GM04504 (cell line): ENCODE measurements around the gene RBBP5.

Source experiments
- DNase-seq: peaks from one replicate; pipeline ENCODE4 v3.0.0-alpha.2; 2012; ENCODE audit warnings: low read depth

RBBP5 gene

GRCh38 chr1:205056956-205057568 lies 64.7 kb downstream of the RBBP5 start:
- DNase-seq = no peak

GRCh38 chr1:205056188-205056611 lies 65.6 kb downstream of the RBBP5 start:
- no peak for DNase-seq

GRCh38 chr1:205054013-205054412 lies 67.8 kb downstream of the RBBP5 start:
- DNase-seq = no peak

- DNase-seq = no peak
Observed at GRCh38 chr1:205053296-205053695, 68.5 kb downstream of the RBBP5 start.

DNA sequence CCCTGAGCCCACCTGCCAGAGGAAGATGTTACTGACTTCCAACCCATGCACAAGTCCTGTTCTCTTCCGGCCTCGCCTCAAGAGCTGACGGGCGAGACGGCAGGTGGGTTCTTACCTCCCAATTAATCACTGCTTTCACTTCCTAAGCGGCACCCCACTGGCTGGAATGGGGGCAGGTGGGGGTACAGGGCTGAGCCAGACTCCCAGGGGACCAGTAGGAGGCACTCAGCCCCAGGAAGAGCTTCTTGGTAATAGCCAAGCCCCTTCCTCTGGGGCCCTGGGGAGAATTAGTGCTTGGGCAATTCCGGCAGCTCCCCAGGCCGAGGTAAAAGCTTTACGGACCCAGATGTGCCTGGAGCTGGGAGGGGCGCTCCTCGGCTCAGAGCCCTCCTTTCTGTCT lies 69.1 kb downstream of the RBBP5 start:
- DNase-seq = no peak

DNA sequence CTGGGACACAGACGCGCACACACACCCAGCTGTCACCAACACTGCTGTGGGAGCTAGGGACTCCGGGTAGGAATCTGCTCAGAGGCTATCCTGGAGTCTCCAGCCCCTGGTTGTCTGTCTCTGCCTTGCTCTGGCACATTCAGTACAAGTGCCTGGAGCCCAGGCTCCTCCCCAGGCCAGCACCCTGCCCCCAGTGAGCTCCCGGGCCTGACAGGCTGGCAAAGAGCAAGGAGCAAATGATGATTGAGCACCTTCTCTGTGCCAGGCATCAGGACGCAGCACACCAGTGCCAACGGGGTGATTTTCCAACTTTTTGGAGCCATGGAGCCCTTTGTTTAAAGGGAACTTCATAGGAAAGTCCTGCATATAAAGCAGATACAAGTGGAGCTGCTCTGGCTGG lies 72.3 kb downstream of the RBBP5 start:
- no peak for DNase-seq

DNA sequence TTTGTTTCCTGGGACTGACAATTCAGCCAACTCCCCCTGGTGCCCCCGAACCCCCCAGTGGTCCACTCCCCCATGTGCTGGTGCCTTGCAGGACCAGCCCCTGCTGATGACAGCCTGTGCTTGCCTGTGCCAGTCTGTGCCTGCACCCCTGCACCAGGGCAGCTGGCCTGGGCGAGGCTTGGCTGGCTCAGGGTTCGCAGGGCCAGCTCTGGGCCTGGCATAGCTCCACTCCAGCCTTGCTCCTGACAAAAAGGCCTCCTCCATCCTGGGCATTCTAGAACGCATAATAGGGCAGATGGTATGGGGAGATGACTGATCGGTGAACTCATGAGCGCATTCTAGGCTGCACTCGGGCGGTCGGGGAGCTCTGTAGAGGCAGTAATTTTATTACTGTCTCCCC lies 73.4 kb downstream of the RBBP5 start:
- DNase-seq = no peak

DNA sequence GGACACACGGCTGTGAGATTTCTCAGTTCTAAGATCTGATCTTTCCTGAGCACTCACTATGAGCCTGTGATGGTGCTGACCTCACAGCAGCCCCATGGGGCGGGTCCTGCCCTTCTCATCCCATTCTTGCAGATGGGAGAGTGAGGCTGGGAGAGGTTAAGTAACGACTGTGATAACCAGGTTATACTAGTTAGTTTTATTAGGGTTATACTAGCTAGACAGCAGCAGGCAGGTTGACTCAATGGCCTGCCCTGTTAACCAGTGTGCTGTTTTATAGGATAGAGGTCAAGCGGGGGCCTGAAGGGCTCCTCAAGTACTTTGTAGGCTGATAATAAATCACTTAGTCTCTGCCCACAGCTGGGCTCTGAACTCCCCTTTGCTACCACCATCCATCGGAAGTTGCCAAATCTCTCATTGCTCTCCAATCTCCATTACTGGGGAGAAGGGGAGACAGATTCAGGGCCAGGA lies 74.0 kb downstream of the RBBP5 start:
- DNase-seq = no peak

DNA sequence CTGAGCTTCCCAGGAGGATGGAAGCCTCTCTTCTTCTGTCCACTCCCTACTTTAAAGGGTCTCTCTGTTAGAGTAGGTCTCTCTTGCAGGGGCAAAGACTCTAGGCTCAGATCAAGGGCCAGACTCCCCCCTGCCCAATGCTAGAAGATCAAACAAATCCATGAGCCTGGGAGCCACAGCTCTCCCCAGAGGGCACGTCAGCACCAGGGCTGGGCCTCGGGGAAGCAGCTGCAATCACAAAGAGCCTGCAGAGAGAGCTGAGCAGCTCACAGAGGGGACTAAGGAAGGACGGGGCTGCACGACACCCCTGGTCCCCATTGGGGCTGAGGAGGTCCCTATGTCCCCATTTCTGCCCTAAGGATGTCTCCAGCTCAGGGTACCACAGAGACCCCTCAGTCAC lies 74.9 kb downstream of the RBBP5 start:
- DNase-seq = no peak

DNA sequence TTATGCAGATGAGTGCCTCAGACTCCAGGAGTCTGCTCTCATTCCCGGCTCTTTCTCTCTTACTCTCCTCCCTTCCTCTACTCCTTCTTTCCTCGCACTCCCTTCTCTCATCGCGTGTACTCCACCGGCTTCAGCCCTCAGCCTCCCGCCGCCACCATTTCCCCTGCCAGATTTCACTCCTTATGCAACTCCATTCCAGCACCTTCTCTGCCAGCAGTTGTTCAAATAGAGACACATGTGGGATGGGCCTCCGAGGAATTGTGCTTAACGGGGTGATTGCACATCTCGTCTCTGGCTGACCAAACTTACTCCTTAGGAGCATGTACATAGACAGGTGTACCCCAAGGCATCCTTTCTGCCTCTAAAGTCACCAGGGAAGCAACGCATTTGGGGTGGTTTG lies 76.6 kb downstream of the RBBP5 start:
- no peak for DNase-seq

- no peak for DNase-seq
Observed at GRCh38 chr1:205044741-205045140, 77.0 kb downstream of the RBBP5 start.

- DNase-seq = no peak
Observed at GRCh38 chr1:205043866-205044265, 77.9 kb downstream of the RBBP5 start.

- no peak for DNase-seq
Observed at GRCh38 chr1:205042911-205043806, 78.6 kb downstream of the RBBP5 start, which contains the start of gene CNTN2. TSS of gene CNTN2 (plus strand) at chr1:205043212. CDS start at chr1:205053186, 9,974 bp downstream.

DNA sequence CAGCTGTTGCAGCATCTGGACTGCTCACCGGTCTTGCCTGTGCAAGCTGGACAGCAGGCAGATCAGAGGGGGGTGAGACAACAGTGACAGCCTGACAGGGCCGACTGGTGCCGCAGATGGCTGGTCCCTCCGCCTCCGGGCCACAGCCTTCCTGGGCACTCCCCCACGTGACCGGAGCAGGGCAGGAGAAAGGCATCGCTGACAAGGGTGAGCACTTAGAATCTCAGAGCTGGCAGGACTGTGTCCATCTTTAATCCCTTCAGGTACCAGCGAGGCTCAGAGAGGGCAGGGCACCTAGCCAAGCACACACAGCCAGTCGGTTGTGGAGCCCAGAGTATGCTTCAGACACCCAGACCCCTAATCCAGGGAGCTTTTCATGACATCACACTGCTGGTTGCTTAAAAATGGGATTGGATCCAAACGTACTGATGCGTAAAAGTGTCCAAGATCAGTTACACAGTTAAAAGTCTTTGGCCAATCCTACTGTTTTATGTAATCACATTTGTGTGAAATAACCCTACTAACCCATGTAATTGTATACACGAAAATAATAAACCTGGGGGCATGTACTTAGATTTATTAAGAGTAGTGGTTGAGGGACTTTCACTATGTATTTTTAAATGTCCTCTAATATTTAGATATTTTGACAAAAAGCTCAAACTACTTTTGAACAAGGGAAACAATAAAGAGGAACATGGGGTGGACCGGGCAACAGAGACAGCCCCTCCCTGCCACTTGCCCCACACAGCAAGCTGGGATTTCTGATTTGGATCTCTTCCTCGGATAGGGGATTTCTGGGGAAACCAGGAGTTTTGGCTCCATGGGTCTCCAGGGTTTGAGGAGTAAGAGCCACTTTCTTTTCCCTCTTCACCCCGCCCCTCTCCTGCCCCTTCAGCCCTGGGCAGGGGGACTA lies 79.5 kb downstream of the RBBP5 start:
- DNase-seq = no peak

DNA sequence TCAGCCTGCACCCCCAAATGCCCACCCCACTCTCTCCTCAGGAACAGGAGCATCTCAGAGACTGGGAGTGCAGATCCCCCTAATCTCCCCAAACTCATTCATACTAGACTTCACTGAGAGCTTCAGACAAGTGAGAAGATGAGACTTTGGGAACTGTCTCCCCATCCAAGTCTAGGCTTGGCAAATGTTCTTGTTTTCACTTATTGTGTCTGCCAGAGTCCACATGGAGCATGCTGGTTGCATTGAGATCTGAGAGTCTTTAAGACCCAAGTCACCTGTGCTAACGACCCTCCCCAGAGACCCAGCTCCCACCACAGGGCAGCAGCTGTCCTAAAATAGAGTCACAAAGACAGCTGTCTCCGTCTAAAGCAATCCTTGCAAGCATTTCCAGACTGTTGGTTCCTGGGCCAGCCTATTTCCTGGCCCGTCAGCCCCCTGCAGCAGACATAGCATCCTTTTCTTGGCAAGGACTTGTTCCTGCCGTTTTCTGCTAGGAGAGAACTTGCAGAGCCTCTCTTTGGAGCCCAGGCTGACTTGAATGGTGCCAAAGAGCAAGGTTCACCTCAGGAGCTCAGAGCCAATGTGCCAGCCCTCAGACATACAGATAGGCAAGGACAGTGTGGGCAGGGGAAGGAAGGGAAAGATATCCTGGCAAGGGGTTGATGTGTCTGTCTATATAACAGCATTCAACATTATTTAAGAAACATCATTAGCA lies 80.6 kb downstream of the RBBP5 start:
- DNase-seq = no peak

GRCh38 chr1:205038132-205038786 lies 83.5 kb downstream of the RBBP5 start:
- no peak for DNase-seq

GRCh38 chr1:205037539-205037938 lies 84.2 kb downstream of the RBBP5 start:
- no peak for DNase-seq
